Loucy (cell line): ENCODE data around the gene LYPD6.

ENCODE experiments used
- H2AFZ ChIP-seq: fragments of 200-600 bp; sonication (generic); 2 replicates; pipeline ENCODE4 v1.6.0; 2016; ENCODE audit warnings: antibody characterized with exemption, mild to moderate bottlenecking, low read length, moderate library complexity
- H3F3A ChIP-seq: fragments of 200-600 bp; 2 replicates; pipeline ENCODE4 v1.6.0; 2016; ENCODE audit warnings: antibody characterized with exemption, low read depth, mild to moderate bottlenecking
- H3K27me3 ChIP-seq: fragments of 200-600 bp; sonication (generic); 2 replicates; pipeline ENCODE4 v1.6.1; 2014; ENCODE audit warnings: low read length, mild to moderate bottlenecking; ENCODE audit not compliant: insufficient read depth, poor library complexity, severe bottlenecking
- H3K36me3 ChIP-seq: fragments of 200-600 bp; sonication (generic); 2 replicates; pipeline ENCODE4 v1.6.1; 2016; ENCODE audit warnings: low read length; ENCODE audit not compliant: insufficient read depth
- H3K4me1 ChIP-seq: fragments of 200-600 bp; sonication (generic); 2 replicates; pipeline ENCODE4 v1.5.1; 2014; ENCODE audit warnings: low read length, mild to moderate bottlenecking; ENCODE audit not compliant: insufficient read depth, poor library complexity, severe bottlenecking
- H3K4me2 ChIP-seq: fragments of 200-600 bp; sonication (generic); 2 replicates; pipeline ENCODE4 v1.6.0; 2014; ENCODE audit warnings: antibody characterized with exemption, low read length, low read depth, mild to moderate bottlenecking; ENCODE audit not compliant: poor library complexity, severe bottlenecking
- H3K4me3 ChIP-seq: fragments of 200-600 bp; sonication (generic); 2 replicates; pipeline ENCODE4 v1.5.1; 2014; ENCODE audit warnings: low read length, mild to moderate bottlenecking, mixed read lengths; ENCODE audit not compliant: poor library complexity, severe bottlenecking
- H3K79me2 ChIP-seq: fragments of 200-600 bp; sonication (generic); 2 replicates; pipeline ENCODE4 v1.6.1; 2014; ENCODE audit warnings: low read length; ENCODE audit not compliant: insufficient read depth
- H3K9ac ChIP-seq: fragments of 200-600 bp; sonication (generic); 2 replicates; pipeline ENCODE4 v1.6.0; 2014; ENCODE audit warnings: mild to moderate bottlenecking, low read depth, low read length, moderate library complexity; ENCODE audit not compliant: poor library complexity, severe bottlenecking
- H3K9me2 ChIP-seq: fragments of 200-600 bp; sonication (generic); replicated peaks from 2 replicates; pipeline ENCODE4 v1.6.1; 2016; ENCODE audit warnings: low read depth, low read length, mixed read lengths
- H3K9me3 ChIP-seq: fragments of 200-600 bp; sonication (generic); 2 replicates; pipeline ENCODE4 v1.6.1; 2014; ENCODE audit warnings: mild to moderate bottlenecking, antibody characterized with exemption, low read length, low read depth; ENCODE audit not compliant: insufficient read depth
- H4K20me1 ChIP-seq: fragments of 200-600 bp; sonication (generic); 2 replicates; pipeline ENCODE4 v1.6.0; 2014; ENCODE audit warnings: antibody characterized with exemption, low read length, mild to moderate bottlenecking; ENCODE audit not compliant: insufficient read depth, poor library complexity, severe bottlenecking
- EZH2phosphoT487 ChIP-seq: fragments of 200-600 bp; IDR thresholded peaks from 2 replicates; pipeline ENCODE4 v1.6.1; 2018; ENCODE audit warnings: antibody characterized with exemption, mild to moderate bottlenecking, moderate library complexity, borderline replicate concordance
- TF ChIP-seq, protein P1 (sequence below): fragments of 200-600 bp; sonication (generic); conservative IDR thresholded peaks from 2 replicates; pipeline ENCODE4 v1.5.1; 2014; ENCODE audit warnings: mild to moderate bottlenecking, antibody characterized with exemption, low read length

Gene LYPD6

GRCh38 chr2:149463328-149464002 lies 133.1 kb downstream of the LYPD6 start:
- TF ChIP-seq, protein P1, sequence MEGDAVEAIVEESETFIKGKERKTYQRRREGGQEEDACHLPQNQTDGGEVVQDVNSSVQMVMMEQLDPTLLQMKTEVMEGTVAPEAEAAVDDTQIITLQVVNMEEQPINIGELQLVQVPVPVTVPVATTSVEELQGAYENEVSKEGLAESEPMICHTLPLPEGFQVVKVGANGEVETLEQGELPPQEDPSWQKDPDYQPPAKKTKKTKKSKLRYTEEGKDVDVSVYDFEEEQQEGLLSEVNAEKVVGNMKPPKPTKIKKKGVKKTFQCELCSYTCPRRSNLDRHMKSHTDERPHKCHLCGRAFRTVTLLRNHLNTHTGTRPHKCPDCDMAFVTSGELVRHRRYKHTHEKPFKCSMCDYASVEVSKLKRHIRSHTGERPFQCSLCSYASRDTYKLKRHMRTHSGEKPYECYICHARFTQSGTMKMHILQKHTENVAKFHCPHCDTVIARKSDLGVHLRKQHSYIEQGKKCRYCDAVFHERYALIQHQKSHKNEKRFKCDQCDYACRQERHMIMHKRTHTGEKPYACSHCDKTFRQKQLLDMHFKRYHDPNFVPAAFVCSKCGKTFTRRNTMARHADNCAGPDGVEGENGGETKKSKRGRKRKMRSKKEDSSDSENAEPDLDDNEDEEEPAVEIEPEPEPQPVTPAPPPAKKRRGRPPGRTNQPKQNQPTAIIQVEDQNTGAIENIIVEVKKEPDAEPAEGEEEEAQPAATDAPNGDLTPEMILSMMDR, result no peak
- no peak for TF ChIP-seq EZH2phosphoT487
- peaks cover 10% of the 10 kb centered on the region; the same call in 1 of the 2 replicates for H3K9me3 ChIP-seq
- H3F3A ChIP-seq, result no peaks in the 10 kb centered on the region
- no peaks in the 10 kb centered on the region for H3K36me3 ChIP-seq
- no peak overlapping the region for H3K9ac ChIP-seq
- H2AFZ ChIP-seq, result no peak overlapping the region
- no peaks in the 10 kb centered on the region for H4K20me1 ChIP-seq
- no peak overlapping the region for H3K4me2 ChIP-seq
- no peak overlapping the region for H3K4me3 ChIP-seq
- no peaks in the 10 kb centered on the region for H3K27me3 ChIP-seq
- no peaks in the 10 kb centered on the region for H3K4me1 ChIP-seq
- no peaks in the 10 kb centered on the region for H3K9me2 ChIP-seq
- no peaks in the 10 kb centered on the region for H3K79me2 ChIP-seq

DNA sequence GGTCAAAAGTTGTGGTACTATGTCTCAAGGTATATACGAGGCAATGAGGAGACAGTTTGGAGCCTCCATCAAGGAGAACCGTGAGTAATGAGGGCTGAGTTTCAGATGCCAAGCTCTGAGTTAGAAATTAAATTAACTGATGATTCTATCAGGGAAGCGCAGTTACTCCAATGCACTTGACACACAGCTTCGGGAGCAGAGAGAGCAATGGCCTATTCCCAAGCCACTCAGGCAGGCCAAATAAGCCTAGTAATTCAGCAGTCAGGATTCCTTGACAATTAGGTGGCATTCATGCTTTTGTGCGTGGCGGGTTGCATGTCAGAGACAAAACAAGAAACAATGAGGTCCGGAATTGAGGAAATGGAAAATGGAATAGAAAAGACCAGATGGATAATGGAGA lies 134.0 kb downstream of the LYPD6 start:
- Histone ChIP-seq H3K79me2 (no peaks in the 10 kb centered on the region), H3K27me3 (no peaks in the 10 kb centered on the region), H2AFZ (no peak overlapping the region), H3F3A (no peaks in the 10 kb centered on the region), H3K9me2 (no peaks in the 10 kb centered on the region), H3K4me2 (no peak overlapping the region), H3K9me3 (peaks cover 7% of the 10 kb centered on the region; the same call in 1 of the 2 replicates), H3K9ac (no peak overlapping the region), H4K20me1 (no peaks in the 10 kb centered on the region), H3K4me3 (no peak overlapping the region), H3K4me1 (no peaks in the 10 kb centered on the region), H3K36me3 (no peaks in the 10 kb centered on the region)
- TF ChIP-seq, protein P1, result no peak
- no peak for TF ChIP-seq EZH2phosphoT487

DNA sequence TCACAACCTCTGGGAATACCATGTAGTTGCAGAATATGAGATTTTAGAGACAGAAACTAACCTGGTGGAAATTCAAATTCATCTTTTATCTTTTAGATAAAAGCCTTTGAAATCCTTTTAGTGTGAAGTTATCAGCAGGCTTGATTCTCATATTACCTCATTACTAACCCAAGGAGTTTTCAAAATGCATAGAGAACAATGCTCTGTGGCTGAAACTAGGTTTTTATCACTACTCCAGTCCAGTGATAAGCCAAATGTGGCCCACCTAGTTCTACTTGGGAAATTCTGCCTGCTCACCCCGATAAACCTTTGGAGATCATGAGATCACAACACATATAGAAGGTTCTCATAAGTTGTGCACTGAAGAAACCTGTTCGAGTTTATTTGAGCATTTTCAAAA lies 135.5 kb downstream of the LYPD6 start:
- no peak overlapping the region for H3K4me3 ChIP-seq
- no peaks in the 10 kb centered on the region for H3F3A ChIP-seq
- no peaks in the 10 kb centered on the region for H3K36me3 ChIP-seq
- H3K9me2 ChIP-seq, result no peaks in the 10 kb centered on the region
- H3K4me2 ChIP-seq, result no peak overlapping the region
- H3K4me1 ChIP-seq, result no peaks in the 10 kb centered on the region
- no peak overlapping the region for H2AFZ ChIP-seq
- TF ChIP-seq, protein P1, result no peak
- no peak for TF ChIP-seq EZH2phosphoT487
- H3K27me3 ChIP-seq, result no peaks in the 10 kb centered on the region
- peaks cover 7% of the 10 kb centered on the region; the same call in 1 of the 2 replicates for H3K9me3 ChIP-seq
- no peak overlapping the region for H3K9ac ChIP-seq
- no peaks in the 10 kb centered on the region for H4K20me1 ChIP-seq
- H3K79me2 ChIP-seq, result no peaks in the 10 kb centered on the region
